Measurements from ENCODE around the gene ADCY2.

DNA sequence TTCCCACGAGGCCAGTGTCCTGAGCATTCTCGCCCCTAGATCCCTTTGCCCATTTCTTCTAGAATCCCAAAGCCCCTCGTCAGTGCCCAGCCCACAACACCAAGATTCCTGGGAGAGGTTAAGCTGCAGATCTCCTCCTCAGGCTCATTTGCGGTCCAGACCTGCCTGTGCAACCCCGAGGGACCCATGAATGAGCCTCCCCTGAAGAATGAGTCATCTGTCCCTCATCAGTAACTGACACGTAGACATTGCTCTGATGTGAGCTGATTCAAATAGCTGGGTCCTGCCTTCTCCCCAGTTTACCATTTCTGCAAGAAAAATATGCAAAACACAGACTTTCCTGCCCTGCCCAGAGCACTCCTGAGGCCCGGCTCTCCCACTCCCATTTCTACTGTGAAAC is 92.8 kb downstream of the ADCY2 start:
- no peak for TF ChIP-seq TOX (CRISPR knock-in tag; IDR thresholded peaks at IDR 0.05; ENCODE audit: borderline replicate concordance)
- TF ChIP-seq ARNTL (CRISPR knock-in tag; IDR thresholded peaks at IDR 0.05; ENCODE audit: borderline replicate concordance, low read depth): no peak
- no peak for TF ChIP-seq RARB (CRISPR knock-in tag; IDR thresholded peaks at IDR 0.05)
- no peak for TF ChIP-seq ESRRG (CRISPR knock-in tag; IDR thresholded peaks at IDR 0.05)
- TF ChIP-seq, protein P1, sequence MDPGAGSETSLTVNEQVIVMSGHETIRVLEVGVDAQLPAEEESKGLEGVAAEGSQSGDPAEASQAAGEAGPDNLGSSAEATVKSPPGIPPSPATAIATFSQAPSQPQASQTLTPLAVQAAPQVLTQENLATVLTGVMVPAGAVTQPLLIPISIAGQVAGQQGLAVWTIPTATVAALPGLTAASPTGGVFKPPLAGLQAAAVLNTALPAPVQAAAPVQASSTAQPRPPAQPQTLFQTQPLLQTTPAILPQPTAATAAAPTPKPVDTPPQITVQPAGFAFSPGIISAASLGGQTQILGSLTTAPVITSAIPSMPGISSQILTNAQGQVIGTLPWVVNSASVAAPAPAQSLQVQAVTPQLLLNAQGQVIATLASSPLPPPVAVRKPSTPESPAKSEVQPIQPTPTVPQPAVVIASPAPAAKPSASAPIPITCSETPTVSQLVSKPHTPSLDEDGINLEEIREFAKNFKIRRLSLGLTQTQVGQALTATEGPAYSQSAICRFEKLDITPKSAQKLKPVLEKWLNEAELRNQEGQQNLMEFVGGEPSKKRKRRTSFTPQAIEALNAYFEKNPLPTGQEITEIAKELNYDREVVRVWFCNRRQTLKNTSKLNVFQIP (CRISPR knock-in tag; IDR thresholded peaks at IDR 0.05; ENCODE audit: borderline replicate concordance, low read depth): no peak
- no peak for TF ChIP-seq ZC3H10 (CRISPR knock-in tag; IDR thresholded peaks at IDR 0.05)
- no peak for TF ChIP-seq CREB5 (CRISPR knock-in tag; IDR thresholded peaks at IDR 0.05; ENCODE audit: low read depth)
- TF ChIP-seq ISL1 (CRISPR knock-in tag; IDR thresholded peaks at IDR 0.05): no peak
- no peak for TF ChIP-seq OSR1 (CRISPR knock-in tag; IDR thresholded peaks at IDR 0.05)
- TF ChIP-seq, protein P2, sequence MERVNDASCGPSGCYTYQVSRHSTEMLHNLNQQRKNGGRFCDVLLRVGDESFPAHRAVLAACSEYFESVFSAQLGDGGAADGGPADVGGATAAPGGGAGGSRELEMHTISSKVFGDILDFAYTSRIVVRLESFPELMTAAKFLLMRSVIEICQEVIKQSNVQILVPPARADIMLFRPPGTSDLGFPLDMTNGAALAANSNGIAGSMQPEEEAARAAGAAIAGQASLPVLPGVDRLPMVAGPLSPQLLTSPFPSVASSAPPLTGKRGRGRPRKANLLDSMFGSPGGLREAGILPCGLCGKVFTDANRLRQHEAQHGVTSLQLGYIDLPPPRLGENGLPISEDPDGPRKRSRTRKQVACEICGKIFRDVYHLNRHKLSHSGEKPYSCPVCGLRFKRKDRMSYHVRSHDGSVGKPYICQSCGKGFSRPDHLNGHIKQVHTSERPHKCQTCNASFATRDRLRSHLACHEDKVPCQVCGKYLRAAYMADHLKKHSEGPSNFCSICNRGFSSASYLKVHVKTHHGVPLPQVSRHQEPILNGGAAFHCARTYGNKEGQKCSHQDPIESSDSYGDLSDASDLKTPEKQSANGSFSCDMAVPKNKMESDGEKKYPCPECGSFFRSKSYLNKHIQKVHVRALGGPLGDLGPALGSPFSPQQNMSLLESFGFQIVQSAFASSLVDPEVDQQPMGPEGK (CRISPR knock-in tag; IDR thresholded peaks at IDR 0.05; ENCODE audit: borderline replicate concordance): no peak
- no peak for TF ChIP-seq ZNF8 (CRISPR knock-in tag; IDR thresholded peaks at IDR 0.05)
- no peak for TF ChIP-seq ZFP30 (CRISPR knock-in tag; IDR thresholded peaks at IDR 0.05)
- no peak for TF ChIP-seq CSRNP3 (CRISPR knock-in tag; IDR thresholded peaks at IDR 0.05)
- TF ChIP-seq GLIS3 (CRISPR knock-in tag; IDR thresholded peaks at IDR 0.05): no peak

Data from SK-N-SH treated with all-trans-retinoic acid at 6 μM for 48 hours (cell line).